HuH-7 (cell line): Measurements from ENCODE around the gene ARMC9.

Experiments
- DNase-seq: peaks from one replicate; pipeline ENCODE4 v3.0.0; 2011; ENCODE audit warnings: low spot score

Gene ARMC9

GRCh38 chr2:231383416-231384108 is 185.1 kb downstream of the ARMC9 start:
- peak; percentile 68 for DNase-seq

- no peak for DNase-seq
Measured at GRCh38 chr2:231384109-231384435, 185.6 kb downstream of the ARMC9 start.

- DNase-seq = no peak
Measured at GRCh38 chr2:231384970-231385369, 186.5 kb downstream of the ARMC9 start.

- DNase-seq = no peak
Measured at GRCh38 chr2:231385429-231385828, 187.0 kb downstream of the ARMC9 start.

GRCh38 chr2:231386446-231386845 is 188.0 kb downstream of the ARMC9 start:
- DNase-seq = no peak

- DNase-seq = no peak
Measured at GRCh38 chr2:231387904-231388724, 189.7 kb downstream of the ARMC9 start.

GRCh38 chr2:231388725-231389346 is 190.4 kb downstream of the ARMC9 start:
- no peak for DNase-seq

- no peak for DNase-seq
Measured at GRCh38 chr2:231390667-231391066, 192.2 kb downstream of the ARMC9 start.

- no peak for DNase-seq
Measured at GRCh38 chr2:231391981-231392380, 193.6 kb downstream of the ARMC9 start.

GRCh38 chr2:231392431-231393148 is 194.2 kb downstream of the ARMC9 start:
- DNase-seq = no peak

GRCh38 chr2:231393149-231394131 is 195.0 kb downstream of the ARMC9 start:
- peak; percentile 69 for DNase-seq

GRCh38 chr2:231394211-231395141 is 196.0 kb downstream of the ARMC9 start:
- DNase-seq = peak; percentile 83

- DNase-seq = peak; percentile 66
Measured at GRCh38 chr2:231395188-231396057, 197.0 kb downstream of the ARMC9 start, which contains the start of gene B3GNT7. B3GNT7 (plus strand) TSS chr2:231395710; CDS start chr2:231395804, 94 bp downstream.

GRCh38 chr2:231396058-231396821 is 197.8 kb downstream of the ARMC9 start:
- DNase-seq = no peak

GRCh38 chr2:231397011-231397927 is 198.8 kb downstream of the ARMC9 start:
- peak; percentile 14 for DNase-seq

GRCh38 chr2:231397928-231398294 is 199.5 kb downstream of the ARMC9 start:
- DNase-seq = peak; percentile 1

- no peak for DNase-seq
Measured at GRCh38 chr2:231398585-231398984, 200.2 kb downstream of the ARMC9 start.
